Activated CD8-positive, alpha-beta memory T cell treated with anti-CD3 and anti-CD28 coated beads for 36 hours (primary cell): Measurements from ENCODE around the gene AMY1B. TPM values are rescaled to one million over a fixed set of nuclear protein-coding genes. Genes with fewer than 3 reads are reported as not detected.
"Not testable (repeated sequence)": the region's sequence is repeated elsewhere in the genome, so short reads cannot be mapped to it uniquely, and the experiment has no call there.

Source experiments
- CTCF ChIA-PET: fragments of 350-600 bp; sonication (Branson Sonifier 250); formaldehyde crosslinking; loops from one replicate; lab custom pipeline; 2021; ENCODE audit warnings: antibody characterized with exemption; lab: Charles Lee
- POLR2A ChIA-PET: fragments of 350-600 bp; sonication (Branson Sonifier 250); formaldehyde crosslinking; loops from one replicate; lab custom pipeline; 2021; ENCODE audit warnings: antibody characterized with exemption; lab: Charles Lee
- total RNA-seq, 2 experiments: library from RNA; stranded (reverse); gene quantifications; one replicate each; pipeline ENCODE4 v1.2.3, GENCODE V29; 2021

The AMY1B gene
- total RNA-seq: not detected

- CTCF ChIA-PET, POLR2A ChIA-PET: not testable (repeated sequence)
Observed at GRCh38 chr1:103696110-103696509, at the start of gene AMY1B. Gene AMY1B (minus strand): TSS chr1:103696210. CDS start chr1:103695639, 571 bp downstream.

GRCh38 chr1:103745040-103745439, 49.0 kb upstream of the AMY1B start:
- POLR2A ChIA-PET, CTCF ChIA-PET: not testable (repeated sequence)

GRCh38 chr1:103744449-103744848, 48.4 kb upstream of the AMY1B start:
- CTCF ChIA-PET, POLR2A ChIA-PET: not testable (repeated sequence)

- POLR2A ChIA-PET: not testable (repeated sequence)
Observed at GRCh38 chr1:103738031-103738430, 42.0 kb upstream of the AMY1B start.

GRCh38 chr1:103735334-103735733, 39.3 kb upstream of the AMY1B start:
- POLR2A ChIA-PET, CTCF ChIA-PET: not testable (repeated sequence)

More at GRCh38 chr1:103738031-103738430, 42.0 kb upstream of the AMY1B start:
- CTCF ChIA-PET: not testable (repeated sequence)

GRCh38 chr1:103721473-103721872, 25.5 kb upstream of the AMY1B start:
- CTCF ChIA-PET, POLR2A ChIA-PET: not testable (repeated sequence)

GRCh38 chr1:103717404-103717803, 21.4 kb upstream of the AMY1B start:
- CTCF ChIA-PET, POLR2A ChIA-PET: not testable (repeated sequence)

GRCh38 chr1:103710381-103710780, 14.4 kb upstream of the AMY1B start:
- CTCF ChIA-PET, POLR2A ChIA-PET: not testable (repeated sequence)

- POLR2A ChIA-PET, CTCF ChIA-PET: not testable (repeated sequence)
Observed at GRCh38 chr1:103707670-103708069, 11.7 kb upstream of the AMY1B start.

GRCh38 chr1:103701256-103701655, 5.2 kb upstream of the AMY1B start:
- POLR2A ChIA-PET, CTCF ChIA-PET: not testable (repeated sequence)

GRCh38 chr1:103700669-103701068, 4.7 kb upstream of the AMY1B start:
- POLR2A ChIA-PET, CTCF ChIA-PET: not testable (repeated sequence)

- POLR2A ChIA-PET, CTCF ChIA-PET: not testable (repeated sequence)
Observed at GRCh38 chr1:103697430-103697829, 1.4 kb upstream of the AMY1B start.

- POLR2A ChIA-PET, CTCF ChIA-PET: not testable (repeated sequence)
Observed at GRCh38 chr1:103676335-103676734, 19.7 kb downstream of the AMY1B start.

GRCh38 chr1:103655460-103655859, 40.5 kb downstream of the AMY1B start, which contains the start of gene AMY1A:
Gene AMY1A (plus strand): TSS chr1:103655760. CDS start chr1:103656331, 571 bp downstream.
- POLR2A ChIA-PET, CTCF ChIA-PET: not testable (repeated sequence)

- CTCF ChIA-PET, POLR2A ChIA-PET: not testable (repeated sequence)
Observed at GRCh38 chr1:103654133-103654532, 41.9 kb downstream of the AMY1B start.

GRCh38 chr1:103650889-103651288, 45.1 kb downstream of the AMY1B start:
- CTCF ChIA-PET, POLR2A ChIA-PET: not testable (repeated sequence)

GRCh38 chr1:103650305-103650704, 45.7 kb downstream of the AMY1B start:
- CTCF ChIA-PET, POLR2A ChIA-PET: not testable (repeated sequence)

GRCh38 chr1:103643908-103644307, 52.1 kb downstream of the AMY1B start:
- POLR2A ChIA-PET: not testable (repeated sequence)

GRCh38 chr1:103641194-103641593, 54.8 kb downstream of the AMY1B start:
- POLR2A ChIA-PET, CTCF ChIA-PET: not testable (repeated sequence)

More at GRCh38 chr1:103643908-103644307, 52.1 kb downstream of the AMY1B start:
- CTCF ChIA-PET: not testable (repeated sequence)
